H1 (cell line): ENCODE data around the gene LRRC15. TPM values are rescaled to one million over a fixed set of nuclear protein-coding genes. Genes with fewer than 3 reads are reported as not detected.
A peak's percentile ranks its signal among the peaks of the same experiment; 100 is the strongest.

Source experiments
- CTCF ChIA-PET: fragments of 300-600 bp; sonication (Branson Sonifier 250); formaldehyde crosslinking; loops from one replicate; lab custom pipeline; 2021; ENCODE audit not compliant: partially characterized antibody; lab: Charles Lee
- POLR2A ChIA-PET: fragments of 300-600 bp; sonication (Branson Sonifier 250); formaldehyde crosslinking; loops from one replicate; lab custom pipeline; 2021; ENCODE audit warnings: inconsistent platforms; ENCODE audit not compliant: partially characterized antibody; lab: Charles Lee
- DNase-seq, 2 experiments: peaks; one replicate each; pipeline versions ENCODE4 v3.0.0 to v3.0.0-alpha.2; 2010 to 2022; ENCODE audit warnings: low spot score in 2 of 2, low read depth in 1 of 2, mixed read lengths in 1 of 2
- FAIRE-seq: peaks from 2 replicates; lab custom pipeline; 2011; peaks lifted over from hg19 to GRCh38; lab: Jason Lieb, UNC
- H2AFZ ChIP-seq: 2 replicates; pipeline ENCODE4 v1.8.1; 2012; ENCODE audit warnings: low read length, inconsistent platforms
- H2AK5ac ChIP-seq: 2 replicates; pipeline ENCODE4 v1.6.1; 2013; ENCODE audit warnings: low read depth, low read length
- H2BK120ac ChIP-seq: replicated peaks from 2 replicates; pipeline ENCODE3; 2013; ENCODE audit warnings: low read depth, low read length, inconsistent platforms
- H2BK12ac ChIP-seq: 2 replicates; pipeline ENCODE4 v1.6.1; 2013; ENCODE audit warnings: low read depth, low read length
- H2BK15ac ChIP-seq: 2 replicates; pipeline ENCODE4 v1.6.1; 2013; ENCODE audit warnings: low read length
- H2BK20ac ChIP-seq: 2 replicates; pipeline ENCODE4 v1.6.1; 2013; ENCODE audit warnings: low read length
- H2BK5ac ChIP-seq: 2 replicates; pipeline ENCODE4 v1.6.1; 2013; ENCODE audit warnings: low read depth, low read length
- H3K14ac ChIP-seq: 2 replicates; pipeline ENCODE4 v1.6.1; 2013; ENCODE audit warnings: inconsistent platforms; ENCODE audit not compliant: insufficient read length
- H3K18ac ChIP-seq: 2 replicates; pipeline ENCODE4 v1.6.1; 2013; ENCODE audit warnings: low read length; ENCODE audit errors: extremely low read depth
- H3K23ac ChIP-seq: 2 replicates; pipeline ENCODE4 v1.6.1; 2013; ENCODE audit warnings: inconsistent platforms; ENCODE audit not compliant: insufficient read length
- H3K23me2 ChIP-seq: 2 replicates; pipeline ENCODE4 v1.6.1; 2013; ENCODE audit warnings: low read depth, low read length
- H3K27ac ChIP-seq: 2 replicates; pipeline ENCODE4 v1.6.1; 2011; ENCODE audit warnings: low read depth, low read length, inconsistent platforms
- H3K27me3 ChIP-seq, 4 experiments: replicated peaks in 1 of 4; 1 replicate in 1 of 4; 2 replicates in 3 of 4; pipeline versions ENCODE4 v1.6.1 to v1.8.1; 2011 to 2013; ENCODE audit warnings: low read length in 3 of 4, mild to moderate bottlenecking in 3 of 4, inconsistent platforms in 2 of 4, mixed read lengths in 2 of 4, moderate library complexity in 1 of 4; ENCODE audit not compliant: control insufficient read depth in 3 of 4, insufficient read depth in 3 of 4; ENCODE audit errors: extremely low read depth in 1 of 4
- H3K36me3 ChIP-seq, 4 experiments: 2 replicates each; pipeline versions ENCODE4 v1.6.1 to v1.8.1; 2011 to 2013; ENCODE audit warnings: mild to moderate bottlenecking in 4 of 4, low read length in 3 of 4, moderate library complexity in 2 of 4, control low read depth in 1 of 4, inconsistent platforms in 1 of 4; ENCODE audit not compliant: insufficient read depth in 4 of 4, control insufficient read depth in 2 of 4
- H3K4ac ChIP-seq: replicated peaks from 2 replicates; pipeline ENCODE3; 2013; ENCODE audit warnings: low read length, low read depth, mixed read lengths, inconsistent platforms; ENCODE audit not compliant: insufficient read length
- H3K4me1 ChIP-seq, 4 experiments: replicated peaks in 1 of 4; 1 replicate in 1 of 4; 2 replicates in 3 of 4; pipeline versions ENCODE4 v1.6.1 to v1.8.1; 2011 to 2013; ENCODE audit warnings: low read length in 3 of 4, inconsistent platforms in 2 of 4, mixed read lengths in 1 of 4; ENCODE audit not compliant: insufficient read depth in 4 of 4, control insufficient read depth in 3 of 4
- H3K4me2 ChIP-seq, 2 experiments: 2 replicates each; pipeline versions ENCODE4 v1.6.1 to v1.8.1; 2011 to 2013; ENCODE audit warnings: low read depth in 2 of 2, low read length in 2 of 2, control low read depth in 1 of 2, inconsistent platforms in 1 of 2, mild to moderate bottlenecking in 1 of 2; ENCODE audit not compliant: insufficient read depth in 1 of 2
- H3K4me3 ChIP-seq, 4 experiments: fragments of 200-600, 300-600 bp in 1 of 4; sonication (generic), shearing (Covaris generic), sonication (Bioruptor Twin) in 1 of 4; 2 replicates each; pipeline versions ENCODE4 v1.5.1 to v1.8.1; 2011 to 2016; ENCODE audit warnings: low read length in 4 of 4, low read depth in 3 of 4, control low read depth in 2 of 4, inconsistent platforms in 2 of 4, mild to moderate bottlenecking in 2 of 4, mixed read lengths in 1 of 4, moderate library complexity in 1 of 4; ENCODE audit not compliant: insufficient read depth in 2 of 4; ENCODE audit errors: extremely low read depth in 1 of 4
- H3K56ac ChIP-seq: replicated peaks from 2 replicates; pipeline ENCODE3; 2013; ENCODE audit warnings: low read depth, mild to moderate bottlenecking, mixed read lengths, low read length, inconsistent platforms; ENCODE audit not compliant: insufficient read length
- H3K79me1 ChIP-seq: 2 replicates; pipeline ENCODE4 v1.6.1; 2013; ENCODE audit warnings: low read depth, low read length, control low read depth
- H3K79me2 ChIP-seq, 2 experiments: 2 replicates each; pipeline versions ENCODE4 v1.6.1 to v1.8.1; 2012 to 2013; ENCODE audit warnings: low read length in 2 of 2, mild to moderate bottlenecking in 2 of 2, inconsistent platforms in 1 of 2; ENCODE audit not compliant: insufficient read depth in 2 of 2, control insufficient read depth in 1 of 2
- H3K9ac ChIP-seq, 4 experiments: replicated peaks in 1 of 4; 1 replicate in 1 of 4; 2 replicates in 3 of 4; pipeline versions ENCODE4 v1.6.1 to v1.8.1; 2011 to 2013; ENCODE audit warnings: low read depth in 3 of 4, low read length in 3 of 4, control low read depth in 2 of 4, mild to moderate bottlenecking in 2 of 4, moderate library complexity in 2 of 4, inconsistent platforms in 1 of 4; ENCODE audit errors: extremely low read depth in 1 of 4
- H3K9me3 ChIP-seq, 2 experiments: 2 replicates each; pipeline versions ENCODE4 v1.6.1 to v1.8.1; 2012 to 2013; ENCODE audit warnings: mild to moderate bottlenecking in 2 of 2, moderate library complexity in 2 of 2, control low read depth in 1 of 2, inconsistent platforms in 1 of 2, low read depth in 1 of 2, low read length in 1 of 2, mixed read lengths in 1 of 2; ENCODE audit not compliant: insufficient read depth in 2 of 2
- H4K20me1 ChIP-seq, 2 experiments: replicated peaks in 1 of 2; 2 replicates each; pipeline versions ENCODE3 to v1.8.1; 2011 to 2013; ENCODE audit warnings: inconsistent platforms in 2 of 2, low read length in 2 of 2, mild to moderate bottlenecking in 1 of 2; ENCODE audit not compliant: insufficient read depth in 2 of 2, control insufficient read depth in 1 of 2
- H4K5ac ChIP-seq: 2 replicates; pipeline ENCODE4 v1.6.1; 2013; ENCODE audit warnings: low read length, low read depth, mixed read lengths, inconsistent platforms; ENCODE audit not compliant: insufficient read length
- H4K8ac ChIP-seq: 2 replicates; pipeline ENCODE4 v1.8.0; 2013; ENCODE audit warnings: mild to moderate bottlenecking, moderate library complexity, low read length, inconsistent platforms; ENCODE audit not compliant: insufficient read depth; ENCODE audit errors: extremely low read depth
- H4K91ac ChIP-seq: replicated peaks from 2 replicates; pipeline ENCODE3; 2013; ENCODE audit warnings: low read length, mixed read lengths, inconsistent platforms; ENCODE audit not compliant: insufficient read length
- HDAC6 ChIP-seq: IDR thresholded peaks from one replicate; pipeline ENCODE4 v1.7.1; 2012; ENCODE audit warnings: low read depth, mild to moderate bottlenecking, inconsistent platforms, low read length, moderate library complexity
- KDM4A ChIP-seq: IDR thresholded peaks from one replicate; pipeline ENCODE4 v1.7.1; 2012; ENCODE audit warnings: low read depth, mild to moderate bottlenecking, moderate library complexity, low read length, inconsistent platforms; ENCODE audit not compliant: severe bottlenecking
- MAFK ChIP-seq: IDR thresholded peaks from 2 replicates; pipeline ENCODE4 v1.6.1; 2012; ENCODE audit warnings: low read depth, mild to moderate bottlenecking, improper control_type of control experiment, low read length
- POU5F1 ChIP-seq: IDR thresholded peaks from 2 replicates; pipeline ENCODE4 v1.6.1; 2011; ENCODE audit warnings: low read depth, mild to moderate bottlenecking, low read length, moderate library complexity
- WGBS, 2 experiments: shearing (Covaris generic) in 1 of 2; methylation state at CpG; one replicate each; pipeline versions ENCODE4 v1.1.6 to v1.1.7; 2013 to 2015; ENCODE audit warnings: low lambda C conversion rate in 2 of 2, mixed read lengths in 2 of 2, inconsistent platforms in 1 of 2, low coverage in 1 of 2, missing lambda C conversion rate in 1 of 2; ENCODE audit not compliant: insufficient replicate concordance in 2 of 2, insufficient coverage in 1 of 2, insufficient read length in 1 of 2; ENCODE audit errors: extremely low coverage in 1 of 2, missing lambda C conversion rate in 1 of 2; 5-methylcytosine and 5-hydroxymethylcytosine counted together
- polyA plus RNA-seq, 7 experiments: library from polyadenylated mRNA; depleted of rRNA in 3 of 7; stranded (reverse) in 5 of 7; unstranded in 2 of 7; fragments of >200 nt in 5 of 7; fragments of 200-250 nt in 2 of 7; gene quantifications; 1 replicate in 5 of 7; 2 replicates in 1 of 7; 4 replicates in 1 of 7; pipeline versions ENCODE4 v1.2.1 to v1.2.3, GENCODE V29; 2011 to 2013; ENCODE audit warnings: missing spikeins in 2 of 7, mixed read lengths in 2 of 7
- total RNA-seq: library from RNA; stranded (reverse); fragmentation: NEBNext Ultra II Directional; extraction: Animal tissue kit (Norgen Biotek cat#: 25700); gene quantifications from 2 replicates; pipeline ENCODE4 v1.2.1, GENCODE V29; 2021

Gene LRRC15
- total and polyA plus RNA-seq, 2 of the 8 experiments (the other 6 are each of a cell fraction or from before 2014, with no cell fraction given): 0.15 to 0.37 TPM

- no peak overlapping the region for H3K56ac ChIP-seq
- H3K23me2 ChIP-seq: no peaks in the 10 kb centered on the region
- no peak overlapping the region for H4K5ac ChIP-seq
- no peak overlapping the region for H2BK5ac ChIP-seq
- DNase-seq (no peak), FAIRE-seq (no peak)
- POLR2A ChIA-PET: no interaction called here
- H3K79me2 ChIP-seq: no peaks in the 10 kb centered on the region
- H3K4ac ChIP-seq: no peak overlapping the region
- peak overlapping the region; percentile 25; the same call in 1 of the 2 replicates for H3K18ac ChIP-seq
- no peaks in the 10 kb centered on the region for H4K20me1 ChIP-seq
- no peak overlapping the region; a peak in 2 of 4 replicates for H3K4me2 ChIP-seq
- H3K4me3 ChIP-seq: no peak overlapping the region
- CTCF ChIA-PET: no interaction called here
- H3K23ac ChIP-seq: no peak overlapping the region
- H3K27ac ChIP-seq: no peak overlapping the region
- no peak overlapping the region for H3K9ac ChIP-seq
- H2AK5ac ChIP-seq: peak overlapping the region; percentile 33; the same call in 1 of the 2 replicates
- H4K91ac ChIP-seq: no peak overlapping the region
- 0 out of 2 replicates have a peak overlapping the region, but pooled peaks have one; percentile 12 for H2BK12ac ChIP-seq
- 0 out of 2 replicates have a peak overlapping the region, but pooled peaks have one; percentile 83 for H2BK15ac ChIP-seq
- 0 out of 7 replicates have a peak, but pooled peaks cover 0 to 2% (median 0%) of the 10 kb centered on the region in 4 experiments for H3K27me3 ChIP-seq
- H2AFZ ChIP-seq: peak overlapping the region; percentile 66; the same call in 1 of the 2 replicates
- TF ChIP-seq POU5F1 (no peak), KDM4A (no peak), MAFK (no peak), HDAC6 (no peak)
- no peaks in the 10 kb centered on the region for H3K9me3 ChIP-seq
- no peak overlapping the region for H2BK120ac ChIP-seq
- H3K36me3 ChIP-seq: no peaks in the 10 kb centered on the region
- H2BK20ac ChIP-seq: no peak overlapping the region
- WGBS, 2 experiments: 94% methylated on average over 10 of the region's 10 CpGs; no CpG with 5 or more reads in 1 of the 2 experiments
- H3K4me1 ChIP-seq: peaks cover 0 to 16% (median 6%) of the 10 kb centered on the region in 4 experiments; a peak in 6 of 7 replicates
- no peak overlapping the region for H3K14ac ChIP-seq
- no peaks in the 10 kb centered on the region for H3K79me1 ChIP-seq
- no peak overlapping the region for H4K8ac ChIP-seq
Measured at GRCh38 chr3:194376241-194376560, 6.7 kb upstream of the LRRC15 start.
